Endothelial cell of umbilical vein (primary cell): ENCODE measurements around the gene TMIGD3. TPM values are rescaled to one million over a fixed set of nuclear protein-coding genes. Genes with fewer than 3 reads are reported as not detected.

Source experiments
- BruUV-seq: library from RNA; stranded (reverse); fragments of 400-500 nt; replicated peaks from 2 replicates; lab custom pipeline; 2021; lab: Mats Ljungman, UMichigan
- CTCF ChIA-PET: fragments of 300-600, 350-600 bp; sonication (Branson Sonifier 250); formaldehyde crosslinking; loops from one replicate; lab custom pipeline; 2021; ENCODE audit warnings: antibody characterized with exemption, inconsistent platforms; lab: Charles Lee
- POLR2A ChIA-PET: fragments of 300-600, 350-600 bp; sonication (Branson Sonifier 250); formaldehyde crosslinking; loops from one replicate; lab custom pipeline; 2021; ENCODE audit warnings: antibody characterized with exemption, inconsistent platforms; lab: Charles Lee
- DNase-seq: peaks from one replicate; pipeline ENCODE4 v3.0.0-alpha.2; 2011; ENCODE audit warnings: low read depth, low spot score
- FAIRE-seq: peaks from 2 replicates; lab custom pipeline; 2011; peaks lifted over from hg19 to GRCh38; lab: Jason Lieb, UNC
- H2AFZ ChIP-seq: 2 replicates; pipeline ENCODE4 v1.6.0; 2012; ENCODE audit warnings: low read depth, low read length, control low read depth, inconsistent platforms
- H3K27ac ChIP-seq: 2 replicates; pipeline ENCODE4 v1.5.1; 2011; ENCODE audit warnings: low read depth, mild to moderate bottlenecking, control low read depth, low read length, moderate library complexity; ENCODE audit not compliant: insufficient read depth
- H3K27me3 ChIP-seq, 2 experiments: 2 replicates each; pipeline versions ENCODE4 v1.6.0 to v1.6.1; 2011; ENCODE audit warnings: low read length in 2 of 2, mixed read lengths in 1 of 2; ENCODE audit not compliant: control insufficient read depth in 2 of 2, insufficient read depth in 2 of 2
- H3K36me3 ChIP-seq, 2 experiments: 2 replicates in 1 of 2; 3 replicates in 1 of 2; pipeline ENCODE4 v1.5.1; 2011; ENCODE audit warnings: low read length in 2 of 2, mild to moderate bottlenecking in 1 of 2, moderate library complexity in 1 of 2; ENCODE audit not compliant: control insufficient read depth in 2 of 2, insufficient read depth in 2 of 2; ENCODE audit errors: extremely low read depth in 1 of 2
- H3K4me1 ChIP-seq: 3 replicates; pipeline ENCODE4 v1.5.1; 2011; ENCODE audit warnings: mild to moderate bottlenecking, low read length; ENCODE audit not compliant: control insufficient read depth, insufficient read depth; ENCODE audit errors: extremely low read depth
- H3K4me2 ChIP-seq: 2 replicates; pipeline ENCODE4 v1.6.1; 2011; ENCODE audit warnings: low read length, control low read depth, mixed read lengths; ENCODE audit not compliant: insufficient read depth
- H3K4me3 ChIP-seq, 3 experiments: fragments of 200-600 bp in 1 of 3; sonication (generic), shearing (Covaris generic) in 1 of 3; replicated peaks in 1 of 3; 2 replicates each; pipeline ENCODE4 v1.5.1; 2011 to 2016; ENCODE audit warnings: control low read depth in 3 of 3, low read length in 3 of 3, mild to moderate bottlenecking in 2 of 3, inconsistent platforms in 1 of 3, low read depth in 1 of 3, moderate library complexity in 1 of 3; ENCODE audit not compliant: insufficient read depth in 1 of 3
- H3K79me2 ChIP-seq: 2 replicates; pipeline ENCODE4 v1.6.0; 2012; ENCODE audit warnings: low read length, inconsistent platforms; ENCODE audit not compliant: control insufficient read depth, insufficient read depth
- H3K9ac ChIP-seq: replicated peaks from 2 replicates; pipeline ENCODE3; 2011; ENCODE audit warnings: low read length, control low read depth; ENCODE audit not compliant: insufficient read depth; ENCODE audit errors: extremely low read depth
- H3K9me1 ChIP-seq: replicated peaks from 3 replicates; pipeline ENCODE4 v1.6.0; 2011; ENCODE audit warnings: mild to moderate bottlenecking, low read length; ENCODE audit not compliant: control insufficient read depth, insufficient read depth; ENCODE audit errors: extremely low read depth
- H3K9me3 ChIP-seq: replicated peaks from 2 replicates; pipeline ENCODE4 v1.5.1; 2012; ENCODE audit warnings: low read length, inconsistent platforms; ENCODE audit not compliant: control insufficient read depth, insufficient read depth
- H4K20me1 ChIP-seq: replicated peaks from 2 replicates; pipeline ENCODE3; 2011; ENCODE audit warnings: mild to moderate bottlenecking, low read length; ENCODE audit not compliant: control insufficient read depth, insufficient read depth; ENCODE audit errors: extremely low read depth
- CTCF ChIP-seq, 2 donors: IDR thresholded peaks; 1 replicate in 1 of 2; 2 replicates in 1 of 2; pipeline ENCODE4 v1.5.1; 2011; ENCODE audit warnings: low read length in 2 of 2, mild to moderate bottlenecking in 2 of 2, moderate library complexity in 2 of 2, control low read depth in 1 of 2, inconsistent platforms in 1 of 2, low read depth in 1 of 2; ENCODE audit not compliant: insufficient read depth in 1 of 2; ENCODE audit errors: extremely low read depth in 1 of 2
- EZH2 ChIP-seq: IDR thresholded peaks from 2 replicates; pipeline ENCODE4 v1.6.1; 2012; ENCODE audit warnings: borderline replicate concordance, low read depth, mild to moderate bottlenecking, moderate library complexity, low read length, inconsistent platforms; ENCODE audit not compliant: severe bottlenecking
- FOS ChIP-seq: IDR thresholded peaks from 2 replicates; pipeline ENCODE4 v1.6.1; 2011; ENCODE audit warnings: mild to moderate bottlenecking, low read length, moderate library complexity, borderline replicate concordance; ENCODE audit not compliant: insufficient read depth
- GATA2 ChIP-seq: IDR thresholded peaks from 2 replicates; pipeline ENCODE4 v1.7.0; 2011; ENCODE audit warnings: low read depth, mild to moderate bottlenecking, moderate library complexity, mixed read lengths, low read length; ENCODE audit not compliant: insufficient read length, insufficient read depth
- JUN ChIP-seq: IDR thresholded peaks from 2 replicates; pipeline ENCODE4 v1.6.1; 2011; ENCODE audit warnings: borderline replicate concordance, low read depth; ENCODE audit not compliant: insufficient read length, insufficient read depth
- MAX ChIP-seq: IDR thresholded peaks from 2 replicates; pipeline ENCODE4 v1.6.1; 2011; ENCODE audit not compliant: insufficient read depth, insufficient read length
- MYC ChIP-seq: IDR thresholded peaks from one replicate; pipeline ENCODE4 v1.6.1; 2011; ENCODE audit warnings: mild to moderate bottlenecking, low read depth, low read length
- POLR2A ChIP-seq: IDR thresholded peaks from 2 replicates; pipeline ENCODE4 v1.6.1; 2012; ENCODE audit warnings: low read depth, mild to moderate bottlenecking, control low read depth, low read length
- POLR2AphosphoS5 ChIP-seq: IDR thresholded peaks from 2 replicates; pipeline ENCODE4 v1.6.1; 2012; ENCODE audit warnings: low read depth, mild to moderate bottlenecking, control low read depth, low read length, moderate library complexity; ENCODE audit not compliant: insufficient read depth
- dilution Hi-C: fragments of 300-500 bp; cut with MboI; formaldehyde crosslinking; loops from one replicate; pipeline ENCODE4 v1.15.0; 2019; ENCODE audit warnings: low sequenced_read_pairs; ENCODE audit not compliant: extremely low pct_ligation_motif_present
- intact Hi-C: fragments of 100-400 bp; cut with micrococcal nuclease; formaldehyde crosslinking; loops from one replicate; pipeline ENCODE4 v1.10.0; 2022
- polyA plus RNA-seq, 4 experiments: library from polyadenylated mRNA; depleted of rRNA in 3 of 4; stranded (reverse) in 3 of 4; unstranded in 1 of 4; fragments of >200 nt; gene quantifications; 2 replicates each; pipeline versions ENCODE4 v1.2.1 to v1.2.3, GENCODE V29; 2011 to 2012; ENCODE audit warnings: missing spikeins in 1 of 4
- total RNA-seq: library from RNA; stranded (reverse); gene quantifications from 2 replicates; pipeline ENCODE4 v1.2.3, GENCODE V29; 2021

TMIGD3 gene
- total and polyA plus RNA-seq, 2 donors (not counting 3 experiments of a cell fraction or from before 2014, with no cell fraction given), result 0.07 to 0.49 TPM

- dilution Hi-C loops, result no loop called here
- no peak for FAIRE-seq
- POLR2A ChIA-PET, result no interaction called here
Observed at GRCh38 chr1:111505641-111506119, 2.2 kb upstream of the TMIGD3 start.

GRCh38 chr1:111504097-111504496 lies 664 bp upstream of the TMIGD3 start:
- H3K79me2 ChIP-seq, result no peaks in the 10 kb centered on the region
- DNase-seq, result no peak
- H3K9ac ChIP-seq, result no peak overlapping the region
- CTCF ChIA-PET, result no interaction called here
- POLR2A ChIA-PET, result no interaction called here
- H2AFZ ChIP-seq, result no peak overlapping the region
- peaks cover 15% of the 10 kb centered on the region for H3K4me1 ChIP-seq
- no peaks in the 10 kb centered on the region for H4K20me1 ChIP-seq
- dilution Hi-C loops (no loop called here), intact Hi-C loops (no loop called here)
- TF ChIP-seq POLR2A (no peak), CTCF (IDR thresholded peaks at IDR 0.05; ENCODE audit: extremely low read depth in 1 of 2, insufficient read depth in 1 of 2, low read depth in 1 of 2, low read length in 2 of 2) (no peak), GATA2 (no peak), MYC (no peak), JUN (no peak), FOS (no peak), EZH2 (no peak), POLR2AphosphoS5 (no peak), MAX (no peak)
- H3K36me3 ChIP-seq, result no peaks in the 10 kb centered on the region
- no peaks in the 10 kb centered on the region for H3K9me1 ChIP-seq
- H3K27me3 ChIP-seq, result peaks cover 2 to 7% of the 10 kb centered on the region in 2 experiments
- no peak overlapping the region for H3K4me3 ChIP-seq
- no peak for FAIRE-seq
- no peak overlapping the region for H3K27ac ChIP-seq
- no peaks in the 10 kb centered on the region for H3K9me3 ChIP-seq
- BruUV-seq, result no TSS peak
- no peak overlapping the region for H3K4me2 ChIP-seq

More at GRCh38 chr1:111505641-111506119, 2.2 kb upstream of the TMIGD3 start:
- no peak overlapping the region for H3K9ac ChIP-seq
- no peak for DNase-seq
- CTCF ChIA-PET, result no interaction called here
- no peaks in the 10 kb centered on the region for H3K9me1 ChIP-seq
- H3K9me3 ChIP-seq, result no peaks in the 10 kb centered on the region
- no peak overlapping the region for H2AFZ ChIP-seq
- no peaks in the 10 kb centered on the region for H3K79me2 ChIP-seq
- no peak overlapping the region for H3K4me3 ChIP-seq
- H3K36me3 ChIP-seq, result no peaks in the 10 kb centered on the region
- H3K4me2 ChIP-seq, result no peak overlapping the region
- intact Hi-C loops, result loop anchor here (5.0 kb wide), 1 partner anchor 1473 kb away; the partner anchor contains the start of gene STRIP1
- no TSS peak for BruUV-seq
- peaks cover 15% of the 10 kb centered on the region for H3K4me1 ChIP-seq
- H3K27me3 ChIP-seq, result peaks cover 2 to 4% of the 10 kb centered on the region in 2 experiments
- no peaks in the 10 kb centered on the region for H4K20me1 ChIP-seq
- no peak for TF ChIP-seq POLR2A
- no peak for TF ChIP-seq POLR2AphosphoS5
- no peak for TF ChIP-seq MAX
- TF ChIP-seq EZH2, result no peak
- no peak for TF ChIP-seq JUN
- TF ChIP-seq MYC, result no peak
- no peak overlapping the region for H3K27ac ChIP-seq
